H1 (cell line): ENCODE measurements around the gene SPTB. TPM values are rescaled to one million over a fixed set of nuclear protein-coding genes. Genes with fewer than 3 reads are reported as not detected.
A peak's percentile ranks its signal among the peaks of the same experiment; 100 is the strongest.

Experiments
- CTCF ChIA-PET: fragments of 300-600 bp; sonication (Branson Sonifier 250); formaldehyde crosslinking; loops from one replicate; lab custom pipeline; 2021; ENCODE audit not compliant: partially characterized antibody; lab: Charles Lee
- POLR2A ChIA-PET: fragments of 300-600 bp; sonication (Branson Sonifier 250); formaldehyde crosslinking; loops from one replicate; lab custom pipeline; 2021; ENCODE audit warnings: inconsistent platforms; ENCODE audit not compliant: partially characterized antibody; lab: Charles Lee
- DNase-seq, 2 experiments: peaks; one replicate each; pipeline versions ENCODE4 v3.0.0 to v3.0.0-alpha.2; 2010 to 2022; ENCODE audit warnings: low spot score in 2 of 2, low read depth in 1 of 2, mixed read lengths in 1 of 2
- FAIRE-seq: peaks from 2 replicates; lab custom pipeline; 2011; peaks lifted over from hg19 to GRCh38; lab: Jason Lieb, UNC
- H2AFZ ChIP-seq: 2 replicates; pipeline ENCODE4 v1.8.1; 2012; ENCODE audit warnings: low read length, inconsistent platforms
- H2AK5ac ChIP-seq: 2 replicates; pipeline ENCODE4 v1.6.1; 2013; ENCODE audit warnings: low read depth, low read length
- H2BK120ac ChIP-seq: replicated peaks from 2 replicates; pipeline ENCODE3; 2013; ENCODE audit warnings: low read depth, low read length, inconsistent platforms
- H2BK12ac ChIP-seq: 2 replicates; pipeline ENCODE4 v1.6.1; 2013; ENCODE audit warnings: low read depth, low read length
- H2BK15ac ChIP-seq: 2 replicates; pipeline ENCODE4 v1.6.1; 2013; ENCODE audit warnings: low read length
- H2BK20ac ChIP-seq: 2 replicates; pipeline ENCODE4 v1.6.1; 2013; ENCODE audit warnings: low read length
- H2BK5ac ChIP-seq: 2 replicates; pipeline ENCODE4 v1.6.1; 2013; ENCODE audit warnings: low read depth, low read length
- H3K14ac ChIP-seq: 2 replicates; pipeline ENCODE4 v1.6.1; 2013; ENCODE audit warnings: inconsistent platforms; ENCODE audit not compliant: insufficient read length
- H3K18ac ChIP-seq: 2 replicates; pipeline ENCODE4 v1.6.1; 2013; ENCODE audit warnings: low read length; ENCODE audit errors: extremely low read depth
- H3K23ac ChIP-seq: 2 replicates; pipeline ENCODE4 v1.6.1; 2013; ENCODE audit warnings: inconsistent platforms; ENCODE audit not compliant: insufficient read length
- H3K23me2 ChIP-seq: 2 replicates; pipeline ENCODE4 v1.6.1; 2013; ENCODE audit warnings: low read depth, low read length
- H3K27ac ChIP-seq: 2 replicates; pipeline ENCODE4 v1.6.1; 2011; ENCODE audit warnings: low read depth, low read length, inconsistent platforms
- H3K27me3 ChIP-seq, 4 experiments: replicated peaks in 1 of 4; 1 replicate in 1 of 4; 2 replicates in 3 of 4; pipeline versions ENCODE4 v1.6.1 to v1.8.1; 2011 to 2013; ENCODE audit warnings: low read length in 3 of 4, mild to moderate bottlenecking in 3 of 4, inconsistent platforms in 2 of 4, mixed read lengths in 2 of 4, moderate library complexity in 1 of 4; ENCODE audit not compliant: control insufficient read depth in 3 of 4, insufficient read depth in 3 of 4; ENCODE audit errors: extremely low read depth in 1 of 4
- H3K36me3 ChIP-seq, 4 experiments: 2 replicates each; pipeline versions ENCODE4 v1.6.1 to v1.8.1; 2011 to 2013; ENCODE audit warnings: mild to moderate bottlenecking in 4 of 4, low read length in 3 of 4, moderate library complexity in 2 of 4, control low read depth in 1 of 4, inconsistent platforms in 1 of 4; ENCODE audit not compliant: insufficient read depth in 4 of 4, control insufficient read depth in 2 of 4
- H3K4ac ChIP-seq: replicated peaks from 2 replicates; pipeline ENCODE3; 2013; ENCODE audit warnings: low read length, low read depth, mixed read lengths, inconsistent platforms; ENCODE audit not compliant: insufficient read length
- H3K4me1 ChIP-seq, 4 experiments: replicated peaks in 1 of 4; 1 replicate in 1 of 4; 2 replicates in 3 of 4; pipeline versions ENCODE4 v1.6.1 to v1.8.1; 2011 to 2013; ENCODE audit warnings: low read length in 3 of 4, inconsistent platforms in 2 of 4, mixed read lengths in 1 of 4; ENCODE audit not compliant: insufficient read depth in 4 of 4, control insufficient read depth in 3 of 4
- H3K4me2 ChIP-seq, 2 experiments: 2 replicates each; pipeline versions ENCODE4 v1.6.1 to v1.8.1; 2011 to 2013; ENCODE audit warnings: low read depth in 2 of 2, low read length in 2 of 2, control low read depth in 1 of 2, inconsistent platforms in 1 of 2, mild to moderate bottlenecking in 1 of 2; ENCODE audit not compliant: insufficient read depth in 1 of 2
- H3K4me3 ChIP-seq, 4 experiments: fragments of 200-600, 300-600 bp in 1 of 4; sonication (generic), shearing (Covaris generic), sonication (Bioruptor Twin) in 1 of 4; 2 replicates each; pipeline versions ENCODE4 v1.5.1 to v1.8.1; 2011 to 2016; ENCODE audit warnings: low read length in 4 of 4, low read depth in 3 of 4, control low read depth in 2 of 4, inconsistent platforms in 2 of 4, mild to moderate bottlenecking in 2 of 4, mixed read lengths in 1 of 4, moderate library complexity in 1 of 4; ENCODE audit not compliant: insufficient read depth in 2 of 4; ENCODE audit errors: extremely low read depth in 1 of 4
- H3K56ac ChIP-seq: replicated peaks from 2 replicates; pipeline ENCODE3; 2013; ENCODE audit warnings: low read depth, mild to moderate bottlenecking, mixed read lengths, low read length, inconsistent platforms; ENCODE audit not compliant: insufficient read length
- H3K79me1 ChIP-seq: 2 replicates; pipeline ENCODE4 v1.6.1; 2013; ENCODE audit warnings: low read depth, low read length, control low read depth
- H3K79me2 ChIP-seq, 2 experiments: 2 replicates each; pipeline versions ENCODE4 v1.6.1 to v1.8.1; 2012 to 2013; ENCODE audit warnings: low read length in 2 of 2, mild to moderate bottlenecking in 2 of 2, inconsistent platforms in 1 of 2; ENCODE audit not compliant: insufficient read depth in 2 of 2, control insufficient read depth in 1 of 2
- H3K9ac ChIP-seq, 4 experiments: replicated peaks in 1 of 4; 1 replicate in 1 of 4; 2 replicates in 3 of 4; pipeline versions ENCODE4 v1.6.1 to v1.8.1; 2011 to 2013; ENCODE audit warnings: low read depth in 3 of 4, low read length in 3 of 4, control low read depth in 2 of 4, mild to moderate bottlenecking in 2 of 4, moderate library complexity in 2 of 4, inconsistent platforms in 1 of 4; ENCODE audit errors: extremely low read depth in 1 of 4
- H3K9me3 ChIP-seq, 2 experiments: 2 replicates each; pipeline versions ENCODE4 v1.6.1 to v1.8.1; 2012 to 2013; ENCODE audit warnings: mild to moderate bottlenecking in 2 of 2, moderate library complexity in 2 of 2, control low read depth in 1 of 2, inconsistent platforms in 1 of 2, low read depth in 1 of 2, low read length in 1 of 2, mixed read lengths in 1 of 2; ENCODE audit not compliant: insufficient read depth in 2 of 2
- H4K20me1 ChIP-seq, 2 experiments: replicated peaks in 1 of 2; 2 replicates each; pipeline versions ENCODE3 to v1.8.1; 2011 to 2013; ENCODE audit warnings: inconsistent platforms in 2 of 2, low read length in 2 of 2, mild to moderate bottlenecking in 1 of 2; ENCODE audit not compliant: insufficient read depth in 2 of 2, control insufficient read depth in 1 of 2
- H4K5ac ChIP-seq: 2 replicates; pipeline ENCODE4 v1.6.1; 2013; ENCODE audit warnings: low read length, low read depth, mixed read lengths, inconsistent platforms; ENCODE audit not compliant: insufficient read length
- H4K8ac ChIP-seq: 2 replicates; pipeline ENCODE4 v1.8.0; 2013; ENCODE audit warnings: mild to moderate bottlenecking, moderate library complexity, low read length, inconsistent platforms; ENCODE audit not compliant: insufficient read depth; ENCODE audit errors: extremely low read depth
- H4K91ac ChIP-seq: replicated peaks from 2 replicates; pipeline ENCODE3; 2013; ENCODE audit warnings: low read length, mixed read lengths, inconsistent platforms; ENCODE audit not compliant: insufficient read length
- EP300 ChIP-seq, 2 experiments: IDR thresholded peaks; 1 replicate in 1 of 2; 2 replicates in 1 of 2; pipeline ENCODE4 v1.6.1; 2011 to 2012; ENCODE audit warnings: low read depth in 2 of 2, low read length in 2 of 2, mild to moderate bottlenecking in 2 of 2, borderline replicate concordance in 1 of 2, inconsistent platforms in 1 of 2, moderate library complexity in 1 of 2
- JUND ChIP-seq: IDR thresholded peaks from 2 replicates; pipeline ENCODE4 v1.6.1; 2011; ENCODE audit warnings: mild to moderate bottlenecking, improper control_type of control experiment, low read length
- KDM4A ChIP-seq: IDR thresholded peaks from one replicate; pipeline ENCODE4 v1.7.1; 2012; ENCODE audit warnings: low read depth, mild to moderate bottlenecking, moderate library complexity, low read length, inconsistent platforms; ENCODE audit not compliant: severe bottlenecking
- SAP30 ChIP-seq: fragments of 300-600 bp; sonication (generic); IDR thresholded peaks from 2 replicates; pipeline ENCODE4 v1.7.1; 2012; ENCODE audit warnings: low read length, moderate library complexity, mild to moderate bottlenecking, inconsistent platforms; ENCODE audit not compliant: insufficient read depth, insufficient replicate concordance
- SIN3A ChIP-seq, 2 experiments: IDR thresholded peaks in 1 of 2; conservative IDR thresholded peaks in 1 of 2; 2 replicates each; pipeline ENCODE4 v1.6.1; 2011 to 2012; ENCODE audit warnings: low read length in 2 of 2, improper control_type of control experiment in 1 of 2, low read depth in 1 of 2, mild to moderate bottlenecking in 1 of 2
- WGBS, 2 experiments: shearing (Covaris generic) in 1 of 2; methylation state at CpG; one replicate each; pipeline versions ENCODE4 v1.1.6 to v1.1.7; 2013 to 2015; ENCODE audit warnings: low lambda C conversion rate in 2 of 2, mixed read lengths in 2 of 2, inconsistent platforms in 1 of 2, low coverage in 1 of 2, missing lambda C conversion rate in 1 of 2; ENCODE audit not compliant: insufficient replicate concordance in 2 of 2, insufficient coverage in 1 of 2, insufficient read length in 1 of 2; ENCODE audit errors: extremely low coverage in 1 of 2, missing lambda C conversion rate in 1 of 2; 5-methylcytosine and 5-hydroxymethylcytosine counted together
- polyA plus RNA-seq, 7 experiments: library from polyadenylated mRNA; depleted of rRNA in 3 of 7; stranded (reverse) in 5 of 7; unstranded in 2 of 7; fragments of >200 nt in 5 of 7; fragments of 200-250 nt in 2 of 7; gene quantifications; 1 replicate in 5 of 7; 2 replicates in 1 of 7; 4 replicates in 1 of 7; pipeline versions ENCODE4 v1.2.1 to v1.2.3, GENCODE V29; 2011 to 2013; ENCODE audit warnings: missing spikeins in 2 of 7, mixed read lengths in 2 of 7
- total RNA-seq: library from RNA; stranded (reverse); fragmentation: NEBNext Ultra II Directional; extraction: Animal tissue kit (Norgen Biotek cat#: 25700); gene quantifications from 2 replicates; pipeline ENCODE4 v1.2.1, GENCODE V29; 2021
- TF ChIP-seq, protein P1 (sequence below), 3 experiments: IDR thresholded peaks; 1 replicate in 2 of 3; 2 replicates in 1 of 3; pipeline versions ENCODE4 v1.5.1 to v1.6.1; 2011; ENCODE audit warnings: low read length in 3 of 3, mild to moderate bottlenecking in 3 of 3, inconsistent platforms in 2 of 3, low read depth in 1 of 3, moderate library complexity in 1 of 3; ENCODE audit not compliant: insufficient read depth in 1 of 3; ENCODE audit errors: control extremely low read depth in 1 of 3

SPTB gene
- total and polyA plus RNA-seq, 2 of the 8 experiments (the other 6 are each of a cell fraction or from before 2014, with no cell fraction given), result 0.30 to 2.4 TPM

DNA sequence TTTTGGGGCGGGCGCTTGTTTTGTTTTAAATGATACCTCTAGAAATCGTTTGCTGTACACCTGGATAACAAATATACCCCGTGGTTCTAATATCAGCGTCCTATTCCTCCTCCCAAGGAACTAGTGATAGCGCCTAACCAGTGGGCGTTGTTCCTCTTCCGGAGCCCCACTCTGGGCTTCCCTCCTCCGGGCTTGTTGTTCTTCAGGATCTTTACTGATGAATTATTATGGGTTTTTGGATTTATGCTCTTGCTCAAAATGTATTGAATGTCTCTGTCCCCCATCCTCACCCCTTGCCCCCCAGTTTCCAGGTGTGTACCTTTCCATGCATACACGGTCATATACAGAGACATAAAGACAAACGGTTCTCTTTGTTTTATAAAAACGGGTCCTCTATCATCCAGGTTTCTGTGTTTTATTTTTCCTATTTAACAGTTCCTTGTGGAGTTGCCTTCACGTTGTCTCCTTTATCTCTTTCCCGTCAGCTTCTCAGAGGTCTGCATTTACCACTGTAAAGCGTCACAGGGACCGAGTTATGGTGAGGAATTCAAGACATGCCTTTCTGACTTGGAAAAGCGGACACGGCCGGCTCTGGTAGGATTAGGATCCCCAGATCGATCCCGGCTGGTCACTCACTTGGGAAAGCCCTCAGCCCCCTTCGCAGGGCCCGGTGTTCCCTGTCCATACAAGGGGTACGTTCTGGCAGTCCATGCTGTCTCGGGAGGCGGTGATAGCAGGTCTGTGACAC, 176.1 kb downstream of the SPTB start:
- H2BK120ac ChIP-seq, result peak overlapping the region; percentile 14
- DNase-seq, result no peak
- H3K27ac ChIP-seq, result no peak overlapping the region
- H4K91ac ChIP-seq, result peak overlapping the region; percentile 83
- peak overlapping the region; percentile 11 for H2AK5ac ChIP-seq
- peaks cover 0 to 37% of the 10 kb centered on the region in 2 experiments; a peak in 2 of 4 replicates for H3K79me2 ChIP-seq
- peak overlapping the region; percentile 90 for H2BK5ac ChIP-seq
- 2% methylated on average over 26 of the region's 26 CpGs; no CpG with 5 or more reads in 1 of the 2 experiments for WGBS, 2 experiments
- H3K4me2 ChIP-seq, result peak overlapping the region; percentile 94 to 96
- H3K18ac ChIP-seq, result peak overlapping the region; percentile 95
- H3K36me3 ChIP-seq, result no peaks in the 10 kb centered on the region
- peak overlapping the region; percentile 88; the same call in 1 of the 2 replicates for H4K8ac ChIP-seq
- H3K9me3 ChIP-seq, result no peaks in the 10 kb centered on the region
- peaks cover under 1 to 2% of the 10 kb centered on the region in 2 experiments for H4K20me1 ChIP-seq
- H3K79me1 ChIP-seq, result peaks cover 4% of the 10 kb centered on the region; the same call in 1 of the 2 replicates
- peak overlapping the region; percentile 66 to 89 (median 79) for H3K4me3 ChIP-seq
- TF ChIP-seq SAP30 (peak; percentile 55), EP300 (IDR thresholded peaks at IDR 0.05; ENCODE audit: borderline replicate concordance in 1 of 2, low read depth in 2 of 2, low read length in 2 of 2) (no peak), SIN3A (conservative IDR thresholded peaks at IDR 0.05 in 1 of 2, IDR thresholded peaks at IDR 0.05 in 1 of 2; ENCODE audit: low read depth in 1 of 2, low read length in 2 of 2) (peak in 1 of 2 experiments; percentile 46; a peak in 2 of 4 replicates), KDM4A (no peak), JUND (no peak)
- TF ChIP-seq, protein P1, sequence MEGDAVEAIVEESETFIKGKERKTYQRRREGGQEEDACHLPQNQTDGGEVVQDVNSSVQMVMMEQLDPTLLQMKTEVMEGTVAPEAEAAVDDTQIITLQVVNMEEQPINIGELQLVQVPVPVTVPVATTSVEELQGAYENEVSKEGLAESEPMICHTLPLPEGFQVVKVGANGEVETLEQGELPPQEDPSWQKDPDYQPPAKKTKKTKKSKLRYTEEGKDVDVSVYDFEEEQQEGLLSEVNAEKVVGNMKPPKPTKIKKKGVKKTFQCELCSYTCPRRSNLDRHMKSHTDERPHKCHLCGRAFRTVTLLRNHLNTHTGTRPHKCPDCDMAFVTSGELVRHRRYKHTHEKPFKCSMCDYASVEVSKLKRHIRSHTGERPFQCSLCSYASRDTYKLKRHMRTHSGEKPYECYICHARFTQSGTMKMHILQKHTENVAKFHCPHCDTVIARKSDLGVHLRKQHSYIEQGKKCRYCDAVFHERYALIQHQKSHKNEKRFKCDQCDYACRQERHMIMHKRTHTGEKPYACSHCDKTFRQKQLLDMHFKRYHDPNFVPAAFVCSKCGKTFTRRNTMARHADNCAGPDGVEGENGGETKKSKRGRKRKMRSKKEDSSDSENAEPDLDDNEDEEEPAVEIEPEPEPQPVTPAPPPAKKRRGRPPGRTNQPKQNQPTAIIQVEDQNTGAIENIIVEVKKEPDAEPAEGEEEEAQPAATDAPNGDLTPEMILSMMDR (IDR thresholded peaks at IDR 0.05; ENCODE audit: control extremely low read depth in 1 of 3, insufficient read depth in 1 of 3, low read depth in 1 of 3, low read length in 3 of 3), result no peak
- TF ChIP-seq, all 59 proteins: peak for 2
- Histone ChIP-seq H3K23ac (no peak overlapping the region), H2BK15ac (peak overlapping the region; percentile 84; the same call in 1 of the 2 replicates), H4K5ac (peak overlapping the region; percentile 79), H3K9ac (peak overlapping the region in 3 of 4 experiments; percentile 22 to 64 (median 54); a peak in 6 of 7 replicates), H3K4me1 (peaks cover 26 to 56% (median 36%) of the 10 kb centered on the region in 4 experiments), H3K56ac (no peak overlapping the region), H3K4ac (peak overlapping the region; percentile 11), H2BK20ac (no peak overlapping the region), H3K14ac (no peak overlapping the region), H3K27me3 (no peaks in the 10 kb centered on the region), H3K23me2 (peaks cover 21% of the 10 kb centered on the region), H2AFZ (no peak overlapping the region), H2BK12ac (peak overlapping the region; percentile 98)
- no peak for FAIRE-seq
- ChIA-PET POLR2A (interaction anchor here (0.7 to 7.8 kb wide), 8 partner anchors 13 to 457 kb away, joined by 3 to 102 read pairs (median 3); partner anchors contain the start of gene ZBTB1), CTCF (interaction anchor here (1.0 to 9.3 kb wide), 7 partner anchors 7 to 253 kb away, joined by 3 to 74 read pairs (median 6); no protein-coding TSS in a partner anchor)
